Stimulated activated CD4-positive, alpha-beta T cell treated with anti-CD3 and anti-CD28 coated beads, TNF-alpha, amount 100 ng/mL, for 48 hours (primary cell): ENCODE data around the gene PRELID1.

Source experiments
- DNase-seq, 3 donors: peaks; one replicate each; pipeline ENCODE4 v3.0.0-alpha.2; 2020; ENCODE audit warnings: low read depth in 3 of 3

PRELID1 gene

GRCh38 chr5:177313561-177314259, 10.1 kb downstream of the PRELID1 start:
- no peak for DNase-seq

- DNase-seq = no peak
These were observed 11.1 kb downstream of the PRELID1 start for GRCh38 chr5:177314376-177315342.

- DNase-seq = no peak
These were observed 11.8 kb downstream of the PRELID1 start for GRCh38 chr5:177315411-177315810.

DNA sequence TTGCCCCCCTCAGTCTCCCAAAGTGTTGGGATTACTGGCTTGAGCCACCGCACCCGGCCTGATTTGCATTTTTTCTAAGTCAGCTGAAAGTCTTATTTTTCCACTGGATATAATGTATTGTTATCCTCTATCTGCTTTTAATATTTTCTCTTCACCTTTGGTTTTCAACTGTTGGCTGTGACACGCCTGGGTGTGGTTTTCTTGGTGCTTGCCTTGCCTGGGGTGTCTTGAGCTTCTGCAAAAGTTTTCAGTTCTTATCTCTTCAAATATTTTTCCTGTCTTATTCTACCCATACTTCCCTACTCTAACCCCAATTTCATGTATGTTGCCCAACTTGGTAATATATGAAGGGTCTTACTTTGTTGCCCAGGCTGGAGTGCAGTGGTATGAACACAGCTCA, 12.4 kb downstream of the PRELID1 start:
- DNase-seq = no peak

- peak; percentile 54 to 62 (median 56) for DNase-seq
These were observed 14.4 kb downstream of the PRELID1 start for GRCh38 chr5:177317959-177318377.

- no peak for DNase-seq
These were observed 16.5 kb downstream of the PRELID1 start for GRCh38 chr5:177319913-177320588.

DNA sequence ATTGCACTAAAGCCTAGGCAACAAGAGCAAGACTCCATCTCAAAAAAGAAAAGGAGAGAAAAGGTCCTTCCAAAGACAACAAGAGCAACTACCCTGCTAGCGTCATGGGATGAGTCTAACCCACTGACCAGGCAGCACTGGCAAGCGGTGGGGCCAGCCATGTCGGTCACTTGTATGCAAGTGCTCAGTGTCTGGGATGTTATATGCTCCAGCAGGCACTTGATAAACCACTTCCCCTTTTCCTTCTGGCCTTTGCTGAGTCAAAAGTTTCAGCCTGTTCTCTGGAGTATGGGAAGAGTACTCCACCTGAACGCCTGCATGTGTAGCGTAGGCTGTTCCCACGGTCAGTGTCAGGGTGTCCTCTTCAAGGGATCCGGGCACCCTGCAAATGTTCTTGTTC, 17.3 kb downstream of the PRELID1 start:
- DNase-seq = no peak

GRCh38 chr5:177325868-177326381, 22.3 kb downstream of the PRELID1 start:
- DNase-seq = no peak

DNA sequence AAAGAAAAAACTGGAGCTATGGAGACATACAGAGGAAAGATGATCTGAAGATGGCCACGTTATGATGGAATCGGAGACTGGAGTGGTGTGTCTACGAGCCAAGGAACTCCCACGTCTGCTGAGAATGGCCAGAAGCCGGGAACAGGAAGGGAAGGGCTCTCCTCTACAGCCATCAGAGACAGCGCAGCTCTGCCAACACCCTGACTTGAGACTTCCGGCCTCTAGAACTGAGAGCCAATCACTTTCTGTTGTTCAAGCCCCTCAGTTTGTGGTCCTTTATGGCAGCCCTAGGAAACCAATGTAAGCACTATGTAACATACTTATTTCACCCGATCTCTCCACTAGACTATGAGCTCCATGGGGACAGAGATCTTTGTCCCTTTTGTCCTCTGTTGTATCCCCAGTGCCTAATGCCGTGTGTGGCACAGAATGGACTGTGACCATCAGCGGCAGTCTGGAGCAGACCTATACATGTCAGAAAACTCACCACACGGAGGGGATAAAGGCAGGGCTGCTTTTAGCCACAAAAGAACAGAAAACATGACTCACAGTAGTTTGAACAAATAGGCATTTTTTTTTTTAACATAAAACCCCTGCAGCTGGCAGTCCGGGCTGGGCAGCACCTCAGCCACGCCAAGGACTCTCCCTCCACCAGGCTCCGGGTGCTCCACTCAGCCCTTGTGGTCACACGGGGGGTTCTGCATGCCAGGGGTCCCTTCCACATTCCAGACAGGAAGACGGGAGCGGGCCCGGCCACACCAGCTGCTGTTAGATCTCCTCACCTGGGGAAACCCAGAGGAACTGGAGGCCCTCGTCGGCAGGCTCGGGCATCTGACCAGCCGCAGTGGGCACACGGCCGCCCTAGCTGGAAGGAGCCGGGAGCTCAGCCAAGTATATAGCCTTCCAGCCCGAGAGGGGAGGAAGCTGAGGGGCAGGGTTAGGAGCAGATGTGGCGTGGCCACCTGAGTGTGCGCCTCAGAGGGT, 24.2 kb downstream of the PRELID1 start:
- no peak for DNase-seq

- DNase-seq = no peak
These were observed 25.1 kb downstream of the PRELID1 start for GRCh38 chr5:177328545-177329231.

GRCh38 chr5:177329883-177330282, 26.3 kb downstream of the PRELID1 start:
- no peak for DNase-seq

DNA sequence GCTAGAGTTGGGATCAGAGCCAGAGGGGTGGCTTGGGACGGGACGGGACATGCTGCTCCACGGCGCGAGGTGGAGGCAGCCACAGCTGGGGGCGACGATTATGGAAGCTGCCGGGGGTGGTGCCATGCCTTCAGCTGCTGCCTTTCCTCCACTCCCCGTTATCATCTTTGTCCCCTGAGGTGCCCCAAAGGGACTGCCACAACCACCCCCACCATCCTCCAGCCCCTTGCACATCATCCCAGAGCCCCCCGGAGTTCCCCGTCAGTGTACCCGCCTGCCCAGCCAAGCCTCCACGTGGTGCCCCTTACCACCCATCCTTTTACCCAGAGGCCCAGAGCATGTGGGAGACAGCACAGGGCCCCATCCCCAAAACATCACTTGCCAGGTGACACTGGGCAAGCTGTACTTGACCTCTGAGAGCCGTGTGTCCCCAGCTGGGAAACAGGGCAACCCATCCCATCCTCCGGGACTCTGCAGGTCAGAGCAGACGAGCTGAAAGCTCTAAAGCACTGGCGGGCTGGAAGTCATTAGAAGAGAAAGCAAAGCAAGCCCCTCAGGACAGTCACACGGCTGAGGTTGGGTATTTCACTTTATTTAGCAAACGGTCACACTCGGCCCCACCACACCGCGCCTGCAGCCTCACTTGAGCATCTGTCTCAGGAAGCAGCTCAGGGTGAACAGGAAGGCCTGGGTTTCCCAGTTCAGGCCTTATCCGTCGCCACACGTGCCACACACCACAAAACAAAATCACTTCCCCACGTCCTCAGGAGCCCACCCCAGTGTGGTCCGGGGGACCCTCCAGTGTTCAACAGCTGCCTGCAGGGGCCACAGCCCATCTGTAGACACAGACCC, 27.6 kb downstream of the PRELID1 start:
- no peak for DNase-seq

- DNase-seq = no peak
These were observed 28.7 kb downstream of the PRELID1 start for GRCh38 chr5:177332031-177332895.

GRCh38 chr5:177332896-177333260, 29.3 kb downstream of the PRELID1 start:
- DNase-seq = no peak

DNA sequence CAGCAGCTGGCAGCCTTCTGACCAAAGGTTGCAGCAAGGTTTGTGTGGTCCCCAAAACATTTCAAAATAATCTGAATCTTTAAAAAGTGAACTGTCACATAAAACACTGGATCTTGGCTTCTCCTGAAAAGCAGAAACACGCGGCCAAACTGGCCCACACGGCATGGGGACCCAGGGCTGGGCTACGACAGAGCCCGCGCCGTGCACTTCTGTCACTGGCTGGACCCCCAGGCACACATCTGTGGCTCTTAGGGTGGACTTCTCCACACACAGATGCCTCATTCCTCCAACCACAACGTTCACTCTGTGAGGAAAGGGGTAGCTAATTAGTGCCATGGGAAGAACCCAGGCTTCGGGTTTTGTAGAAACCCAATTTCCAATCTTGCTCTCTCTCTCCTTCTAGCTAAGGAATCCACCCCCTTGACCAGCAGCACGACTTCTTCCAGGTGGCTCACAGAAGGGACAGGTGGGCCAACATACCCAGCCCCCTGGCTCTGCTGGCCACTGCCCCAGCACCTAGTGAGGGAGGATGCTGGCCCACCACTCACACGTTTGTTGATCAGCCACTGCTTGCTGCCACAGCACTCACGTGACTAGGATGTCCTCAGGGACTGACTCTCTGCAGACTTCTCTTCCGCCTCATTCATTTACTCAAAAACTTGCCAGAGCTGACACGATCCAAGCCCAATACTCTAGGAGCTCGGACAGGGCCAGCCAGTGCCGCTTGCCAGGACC, 30.0 kb downstream of the PRELID1 start:
- no peak for DNase-seq

GRCh38 chr5:177334155-177334551, 30.6 kb downstream of the PRELID1 start:
- no peak for DNase-seq

DNA sequence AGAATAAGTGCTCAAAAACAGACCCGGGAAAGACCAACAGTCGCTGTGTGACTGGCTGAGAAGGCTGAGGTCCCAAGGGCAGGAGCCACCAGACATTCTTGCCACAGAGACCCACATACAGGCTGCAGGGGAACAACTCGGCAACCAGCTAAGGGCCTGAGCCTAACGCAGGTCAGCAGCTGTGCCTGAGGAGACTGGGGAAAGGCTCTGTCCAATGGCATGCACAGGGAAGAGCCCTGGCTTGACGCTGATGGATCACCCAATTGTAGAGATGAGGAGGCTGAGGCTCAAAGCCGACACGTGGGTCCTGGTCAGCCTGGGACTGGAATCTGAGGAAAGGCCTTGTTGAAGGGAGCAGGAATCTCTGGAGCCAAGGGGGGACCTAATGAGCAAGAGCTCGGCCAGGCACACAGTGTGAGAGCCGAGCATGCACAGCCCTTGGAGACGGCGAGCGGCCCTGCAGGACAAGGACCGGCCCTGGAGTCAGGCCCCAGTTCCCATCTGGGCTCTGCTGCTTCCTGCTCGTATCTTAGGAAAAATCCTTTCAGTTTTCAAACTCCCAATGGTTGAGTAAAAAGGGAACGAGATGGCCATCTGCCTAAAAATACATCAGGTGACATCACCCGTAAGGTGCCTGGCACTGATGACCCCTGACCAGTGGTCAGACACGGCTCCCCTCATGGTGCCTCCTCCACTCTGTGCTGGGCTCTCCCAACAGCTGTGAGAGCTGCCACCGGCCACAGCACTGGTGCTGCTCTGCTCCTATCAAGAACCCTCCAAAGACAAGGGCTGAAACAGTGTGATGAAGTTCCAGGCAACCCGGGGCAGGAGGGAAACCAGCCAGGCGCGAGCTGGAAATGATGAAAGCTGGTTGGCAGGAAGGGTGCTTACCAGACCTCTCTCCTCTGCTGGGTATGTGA, 31.4 kb downstream of the PRELID1 start:
- no peak for DNase-seq
